GM18517 (cell line): ENCODE results near the gene IL19.

Experiments used
- ATAC-seq: cut with Tn5 transposase; IDR thresholded peaks from one replicate; pipeline ENCODE4 v1.9.1; 2021; ENCODE audit warnings: mild to moderate bottlenecking, moderate library complexity; ENCODE audit not compliant: unreplicated experiment

IL19 gene

GRCh38 chr1:206828765-206829164 is 58.2 kb downstream of the IL19 start:
- no peak for ATAC-seq

- ATAC-seq = no peak
These were observed 58.7 kb downstream of the IL19 start for GRCh38 chr1:206829282-206829681.

- ATAC-seq = no peak
These were observed 59.3 kb downstream of the IL19 start for GRCh38 chr1:206829875-206830274.

- ATAC-seq = no peak
These were observed 61.1 kb downstream of the IL19 start for GRCh38 chr1:206831650-206832049.

GRCh38 chr1:206832352-206832880 is 61.8 kb downstream of the IL19 start:
- no peak for ATAC-seq

GRCh38 chr1:206833106-206833680 is 62.6 kb downstream of the IL19 start:
- ATAC-seq = no peak

- no peak for ATAC-seq
These were observed 63.2 kb downstream of the IL19 start for GRCh38 chr1:206833801-206834200.

- ATAC-seq = no peak
These were observed 63.6 kb downstream of the IL19 start for GRCh38 chr1:206834217-206834616.

- ATAC-seq = no peak
These were observed 64.1 kb downstream of the IL19 start for GRCh38 chr1:206834711-206835110.

GRCh38 chr1:206835186-206835585 is 64.6 kb downstream of the IL19 start:
- no peak for ATAC-seq

GRCh38 chr1:206836111-206836510 is 65.5 kb downstream of the IL19 start:
- no peak for ATAC-seq

GRCh38 chr1:206839006-206839560 is 68.5 kb downstream of the IL19 start:
- ATAC-seq = no peak

- no peak for ATAC-seq
These were observed 69.3 kb downstream of the IL19 start for GRCh38 chr1:206839857-206840256.

GRCh38 chr1:206841609-206842323 is 71.2 kb downstream of the IL19 start:
- ATAC-seq = no peak

GRCh38 chr1:206842854-206843253 is 72.3 kb downstream of the IL19 start:
- ATAC-seq = no peak

GRCh38 chr1:206843626-206844025 is 73.1 kb downstream of the IL19 start:
- no peak for ATAC-seq

- ATAC-seq = no peak
These were observed 75.9 kb downstream of the IL19 start for GRCh38 chr1:206846487-206846886.

GRCh38 chr1:206847337-206847834 is 76.8 kb downstream of the IL19 start:
- no peak for ATAC-seq

- ATAC-seq = no peak
These were observed 77.4 kb downstream of the IL19 start for GRCh38 chr1:206847946-206848345.

GRCh38 chr1:206850401-206850800 is 79.8 kb downstream of the IL19 start:
- no peak for ATAC-seq

- ATAC-seq = no peak
These were observed 80.9 kb downstream of the IL19 start for GRCh38 chr1:206851341-206852010.
